WERI-Rb-1 (cell line): ENCODE data around the gene CADM4.

Experiments
- DNase-seq: peaks from one replicate; pipeline ENCODE4 v3.0.0-alpha.2; 2020
- H3K27ac ChIP-seq: fragments of 250-450 bp; sonication (Bioruptor Pico); 2 replicates; pipeline ENCODE4 v1.5.1; 2020; ENCODE audit warnings: mild to moderate bottlenecking, moderate library complexity
- H3K27me3 ChIP-seq: fragments of 250-450 bp; sonication (Bioruptor Pico); 2 replicates; pipeline ENCODE4 v1.5.1; 2021; ENCODE audit warnings: mild to moderate bottlenecking, low read depth, moderate library complexity; ENCODE audit not compliant: insufficient read depth, severe bottlenecking
- H3K36me3 ChIP-seq: fragments of 250-450 bp; sonication (Bioruptor Pico); 2 replicates; pipeline ENCODE4 v1.5.1; 2020; ENCODE audit warnings: mild to moderate bottlenecking, moderate library complexity
- H3K4me3 ChIP-seq: 2 replicates; pipeline ENCODE4 v1.5.1; 2011; ENCODE audit warnings: low read depth, mild to moderate bottlenecking, control low read depth, low read length
- H3K9me3 ChIP-seq: fragments of 250-450 bp; sonication (Bioruptor Pico); 2 replicates; pipeline ENCODE4 v1.5.1; 2021; ENCODE audit warnings: mild to moderate bottlenecking, moderate library complexity; ENCODE audit not compliant: severe bottlenecking
- TF ChIP-seq, protein P1 (sequence below): IDR thresholded peaks from 2 replicates; pipeline ENCODE4 v1.5.1; 2011; ENCODE audit warnings: low read depth, mild to moderate bottlenecking, control low read depth, inconsistent platforms, low read length

Gene CADM4, protein sequence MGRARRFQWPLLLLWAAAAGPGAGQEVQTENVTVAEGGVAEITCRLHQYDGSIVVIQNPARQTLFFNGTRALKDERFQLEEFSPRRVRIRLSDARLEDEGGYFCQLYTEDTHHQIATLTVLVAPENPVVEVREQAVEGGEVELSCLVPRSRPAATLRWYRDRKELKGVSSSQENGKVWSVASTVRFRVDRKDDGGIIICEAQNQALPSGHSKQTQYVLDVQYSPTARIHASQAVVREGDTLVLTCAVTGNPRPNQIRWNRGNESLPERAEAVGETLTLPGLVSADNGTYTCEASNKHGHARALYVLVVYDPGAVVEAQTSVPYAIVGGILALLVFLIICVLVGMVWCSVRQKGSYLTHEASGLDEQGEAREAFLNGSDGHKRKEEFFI

GRCh38 chr19:43639519-43640423 is at the start of gene CADM4:
CADM4 (minus strand) TSS chr19:43639850; CDS start chr19:43639790, 60 bp downstream.
- H3K27me3 ChIP-seq = no peaks in the 10 kb centered on the region
- TF ChIP-seq, protein P1, sequence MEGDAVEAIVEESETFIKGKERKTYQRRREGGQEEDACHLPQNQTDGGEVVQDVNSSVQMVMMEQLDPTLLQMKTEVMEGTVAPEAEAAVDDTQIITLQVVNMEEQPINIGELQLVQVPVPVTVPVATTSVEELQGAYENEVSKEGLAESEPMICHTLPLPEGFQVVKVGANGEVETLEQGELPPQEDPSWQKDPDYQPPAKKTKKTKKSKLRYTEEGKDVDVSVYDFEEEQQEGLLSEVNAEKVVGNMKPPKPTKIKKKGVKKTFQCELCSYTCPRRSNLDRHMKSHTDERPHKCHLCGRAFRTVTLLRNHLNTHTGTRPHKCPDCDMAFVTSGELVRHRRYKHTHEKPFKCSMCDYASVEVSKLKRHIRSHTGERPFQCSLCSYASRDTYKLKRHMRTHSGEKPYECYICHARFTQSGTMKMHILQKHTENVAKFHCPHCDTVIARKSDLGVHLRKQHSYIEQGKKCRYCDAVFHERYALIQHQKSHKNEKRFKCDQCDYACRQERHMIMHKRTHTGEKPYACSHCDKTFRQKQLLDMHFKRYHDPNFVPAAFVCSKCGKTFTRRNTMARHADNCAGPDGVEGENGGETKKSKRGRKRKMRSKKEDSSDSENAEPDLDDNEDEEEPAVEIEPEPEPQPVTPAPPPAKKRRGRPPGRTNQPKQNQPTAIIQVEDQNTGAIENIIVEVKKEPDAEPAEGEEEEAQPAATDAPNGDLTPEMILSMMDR = no peak
- no peaks in the 10 kb centered on the region for H3K36me3 ChIP-seq
- no peaks in the 10 kb centered on the region for H3K9me3 ChIP-seq
- H3K4me3 ChIP-seq = peak within 1 kb of the TSS; percentile 53
- H3K27ac ChIP-seq = peak within 1 kb of the TSS; percentile 36; the same call in 1 of the 2 replicates
- peak; percentile 50 for DNase-seq

GRCh38 chr19:43688059-43688701 is 48.5 kb upstream of the CADM4 start:
- Histone ChIP-seq H3K36me3 (no peaks in the 10 kb centered on the region), H3K27me3 (no peaks in the 10 kb centered on the region), H3K27ac (no peak overlapping the region), H3K9me3 (peaks cover 12% of the 10 kb centered on the region), H3K4me3 (no peak overlapping the region)
- DNase-seq = no peak
- TF ChIP-seq, protein P1 = no peak

GRCh38 chr19:43687660-43687997 is 48.0 kb upstream of the CADM4 start:
- no peaks in the 10 kb centered on the region for H3K36me3 ChIP-seq
- H3K27me3 ChIP-seq = no peaks in the 10 kb centered on the region
- H3K9me3 ChIP-seq = peaks cover 12% of the 10 kb centered on the region
- no peak overlapping the region for H3K4me3 ChIP-seq
- H3K27ac ChIP-seq = no peak overlapping the region
- no peak for DNase-seq
- TF ChIP-seq, protein P1 = no peak

DNA sequence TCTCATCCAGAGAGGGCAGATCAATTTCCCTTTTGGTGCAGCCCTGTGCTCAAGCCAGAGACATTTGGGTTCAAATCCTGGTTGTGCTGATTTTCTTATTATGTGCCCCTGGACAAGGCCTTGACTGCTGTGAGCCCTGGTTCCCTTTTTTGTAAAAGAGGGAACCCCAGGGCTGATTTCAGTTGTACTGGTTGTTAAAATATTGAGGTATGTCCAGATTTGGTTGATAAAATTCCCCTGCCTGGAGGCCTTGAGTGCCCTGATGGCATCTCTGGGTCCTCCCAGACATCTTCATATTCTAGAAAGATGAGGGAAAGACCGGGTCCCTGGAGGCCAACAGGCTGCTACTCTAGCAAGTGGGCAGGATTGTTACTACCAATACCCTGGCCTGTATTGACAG is 44.7 kb upstream of the CADM4 start:
- no peak overlapping the region for H3K4me3 ChIP-seq
- no peaks in the 10 kb centered on the region for H3K27me3 ChIP-seq
- TF ChIP-seq, protein P1 = no peak
- H3K36me3 ChIP-seq = no peaks in the 10 kb centered on the region
- no peak overlapping the region for H3K27ac ChIP-seq
- no peak for DNase-seq
- H3K9me3 ChIP-seq = no peaks in the 10 kb centered on the region

DNA sequence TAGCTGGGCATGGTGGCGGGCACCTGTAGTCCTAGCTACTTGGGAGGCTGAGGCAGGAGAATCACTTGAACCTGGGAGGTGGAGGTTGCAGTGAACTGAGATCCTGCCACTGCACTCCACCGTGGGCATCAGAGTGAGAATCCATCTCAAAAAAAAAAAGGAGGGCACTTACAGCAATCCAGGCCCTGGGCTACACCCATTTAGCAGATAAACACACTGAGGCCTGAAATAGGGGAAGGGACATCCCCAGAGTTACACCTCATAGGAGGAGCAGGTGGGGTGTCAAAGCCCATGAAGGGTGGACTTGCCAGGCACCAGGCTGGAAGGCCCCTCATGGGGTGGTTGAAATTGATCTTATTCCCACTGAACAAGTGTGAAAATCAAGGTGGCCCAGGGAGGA is 44.3 kb upstream of the CADM4 start:
- Histone ChIP-seq H3K4me3 (no peak overlapping the region), H3K9me3 (no peaks in the 10 kb centered on the region), H3K27me3 (no peaks in the 10 kb centered on the region), H3K36me3 (no peaks in the 10 kb centered on the region), H3K27ac (no peak overlapping the region)
- TF ChIP-seq, protein P1 = no peak
- no peak for DNase-seq
